ENCODE data around the gene MRPS30.
A peak's percentile ranks its signal among the peaks of the same experiment; 100 is the strongest.
"Not testable (repeated sequence)": the region's sequence is repeated elsewhere in the genome, so short reads cannot be mapped to it uniquely, and the experiment has no call there.

The MRPS30 gene

DNA sequence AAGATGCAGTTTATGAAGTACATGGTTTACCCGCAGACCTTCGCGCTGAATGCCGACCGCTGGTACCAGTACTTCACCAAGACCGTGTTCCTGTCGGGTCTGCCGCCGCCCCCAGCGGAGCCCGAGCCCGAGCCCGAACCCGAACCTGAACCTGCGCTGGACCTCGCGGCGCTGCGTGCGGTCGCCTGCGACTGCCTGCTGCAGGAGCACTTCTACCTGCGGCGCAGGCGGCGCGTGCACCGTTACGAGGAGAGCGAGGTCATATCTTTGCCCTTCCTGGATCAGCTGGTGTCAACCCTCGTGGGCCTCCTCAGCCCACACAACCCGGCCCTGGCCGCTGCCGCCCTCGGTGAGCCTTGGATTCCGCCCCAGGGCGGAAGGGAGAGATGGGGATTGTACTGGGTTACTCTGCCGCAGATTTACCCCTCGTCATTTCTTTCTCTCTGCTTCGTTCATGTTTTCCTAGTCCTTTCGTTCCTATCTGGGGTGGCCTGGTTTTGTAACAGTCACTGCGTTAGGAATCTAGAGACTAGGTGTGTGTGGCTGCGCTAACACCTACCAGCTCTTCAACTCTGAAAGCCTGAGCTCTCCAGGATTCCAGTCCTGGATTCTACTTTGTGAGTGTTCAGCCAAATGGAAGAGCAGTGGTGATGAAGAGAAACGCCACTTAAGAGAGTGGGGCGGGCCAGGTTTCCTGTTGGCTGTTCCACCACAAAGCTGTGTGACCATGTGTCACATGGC lies 638 bp downstream of the MRPS30 start:
- H3K4me3 ChIP-seq (ENCODE audit: low read depth, low read length) = peak overlapping the region; percentile 91
- no peaks in the 10 kb centered on the region for H3K9me3 ChIP-seq (ENCODE audit: severe bottlenecking)
- TF ChIP-seq, protein P1, sequence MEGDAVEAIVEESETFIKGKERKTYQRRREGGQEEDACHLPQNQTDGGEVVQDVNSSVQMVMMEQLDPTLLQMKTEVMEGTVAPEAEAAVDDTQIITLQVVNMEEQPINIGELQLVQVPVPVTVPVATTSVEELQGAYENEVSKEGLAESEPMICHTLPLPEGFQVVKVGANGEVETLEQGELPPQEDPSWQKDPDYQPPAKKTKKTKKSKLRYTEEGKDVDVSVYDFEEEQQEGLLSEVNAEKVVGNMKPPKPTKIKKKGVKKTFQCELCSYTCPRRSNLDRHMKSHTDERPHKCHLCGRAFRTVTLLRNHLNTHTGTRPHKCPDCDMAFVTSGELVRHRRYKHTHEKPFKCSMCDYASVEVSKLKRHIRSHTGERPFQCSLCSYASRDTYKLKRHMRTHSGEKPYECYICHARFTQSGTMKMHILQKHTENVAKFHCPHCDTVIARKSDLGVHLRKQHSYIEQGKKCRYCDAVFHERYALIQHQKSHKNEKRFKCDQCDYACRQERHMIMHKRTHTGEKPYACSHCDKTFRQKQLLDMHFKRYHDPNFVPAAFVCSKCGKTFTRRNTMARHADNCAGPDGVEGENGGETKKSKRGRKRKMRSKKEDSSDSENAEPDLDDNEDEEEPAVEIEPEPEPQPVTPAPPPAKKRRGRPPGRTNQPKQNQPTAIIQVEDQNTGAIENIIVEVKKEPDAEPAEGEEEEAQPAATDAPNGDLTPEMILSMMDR (IDR thresholded peaks at IDR 0.05; ENCODE audit: low read depth, low read length) = no peak
- no peaks in the 10 kb centered on the region for H3K27me3 ChIP-seq (ENCODE audit: insufficient read depth, low read depth, severe bottlenecking)
- peak overlapping the region; percentile 96 for H3K27ac ChIP-seq
- peaks cover 46% of the 10 kb centered on the region for H3K36me3 ChIP-seq
- peak; percentile 50 for DNase-seq

DNA sequence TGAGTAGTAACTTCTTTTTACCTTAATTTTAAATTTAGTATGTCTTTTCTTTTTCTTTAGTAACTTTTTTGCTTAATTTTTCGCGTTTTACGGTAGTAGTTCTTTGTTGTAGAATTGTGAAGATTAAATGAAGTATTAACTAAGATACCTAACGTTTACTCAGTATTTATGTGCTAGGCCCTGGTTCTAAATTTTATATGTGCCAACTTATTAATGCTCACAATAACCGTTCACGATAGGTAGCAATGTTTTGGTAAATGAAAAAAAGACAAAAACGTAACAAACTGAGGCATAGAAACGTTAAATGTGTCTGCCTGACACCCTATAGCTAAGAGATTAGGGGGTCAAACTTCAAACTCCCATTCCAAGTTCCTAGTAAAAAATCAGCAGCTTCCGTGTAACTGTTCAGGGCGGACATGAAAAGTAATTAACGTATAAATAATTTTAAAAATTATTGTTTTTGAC lies 1.2 kb downstream of the MRPS30 start:
- TF ChIP-seq, protein P1 (IDR thresholded peaks at IDR 0.05; ENCODE audit: low read depth, low read length) = no peak
- DNase-seq = no peak
- H3K4me3 ChIP-seq (ENCODE audit: low read depth, low read length) = peak overlapping the region; percentile 91
- H3K9me3 ChIP-seq (ENCODE audit: severe bottlenecking) = no peaks in the 10 kb centered on the region
- no peaks in the 10 kb centered on the region for H3K27me3 ChIP-seq (ENCODE audit: insufficient read depth, low read depth, severe bottlenecking)
- H3K27ac ChIP-seq = peak overlapping the region; percentile 96
- peaks cover 52% of the 10 kb centered on the region for H3K36me3 ChIP-seq

DNA sequence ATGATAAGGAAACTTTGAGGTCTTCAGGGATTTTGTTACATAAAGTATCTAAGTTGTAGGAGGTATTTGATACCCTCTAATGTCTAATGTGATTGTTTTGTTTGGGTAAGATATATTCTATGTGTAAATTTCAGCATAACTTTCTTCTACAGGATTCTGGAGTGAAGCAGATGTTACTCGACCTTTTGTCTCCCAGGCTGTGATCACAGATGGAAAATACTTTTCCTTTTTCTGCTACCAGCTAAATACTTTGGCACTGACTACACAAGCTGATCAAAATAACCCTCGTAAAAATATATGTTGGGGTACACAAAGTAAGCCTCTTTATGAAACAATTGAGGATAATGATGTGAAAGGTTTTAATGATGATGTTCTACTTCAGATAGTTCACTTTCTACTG lies 6.0 kb downstream of the MRPS30 start:
- Histone ChIP-seq H3K27me3 (ENCODE audit: insufficient read depth, low read depth, severe bottlenecking) (no peaks in the 10 kb centered on the region), H3K36me3 (peaks cover 94% of the 10 kb centered on the region), H3K4me3 (ENCODE audit: low read depth, low read length) (no peak overlapping the region), H3K27ac (no peak overlapping the region), H3K9me3 (ENCODE audit: severe bottlenecking) (no peaks in the 10 kb centered on the region)
- no peak for DNase-seq
- TF ChIP-seq, protein P1 (IDR thresholded peaks at IDR 0.05; ENCODE audit: low read depth, low read length) = no peak

DNA sequence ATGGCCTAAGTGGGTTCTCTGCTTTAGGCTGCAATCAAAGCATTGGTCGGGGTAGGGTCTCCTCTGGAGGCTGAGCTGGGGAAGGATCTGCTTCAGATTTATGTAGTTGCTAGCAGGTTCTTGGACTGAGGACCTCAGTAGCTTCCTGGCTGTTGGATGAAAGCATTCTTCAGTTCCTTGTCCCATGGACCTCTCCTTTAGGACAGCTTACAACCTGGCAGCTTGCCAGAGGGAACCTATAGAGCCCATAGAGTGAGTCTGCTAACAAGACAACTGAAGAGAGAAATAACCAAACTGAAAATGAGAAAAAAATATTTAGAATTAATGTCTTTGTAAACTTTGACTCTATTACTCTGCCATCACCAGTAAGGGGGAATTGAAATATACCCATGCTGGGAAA lies 12.4 kb downstream of the MRPS30 start:
- H3K9me3 ChIP-seq (ENCODE audit: severe bottlenecking) = no peaks in the 10 kb centered on the region
- no peak for DNase-seq
- H3K27ac ChIP-seq = no peak overlapping the region
- peaks cover 51% of the 10 kb centered on the region for H3K36me3 ChIP-seq
- no peak overlapping the region for H3K4me3 ChIP-seq (ENCODE audit: low read depth, low read length)
- H3K27me3 ChIP-seq (ENCODE audit: insufficient read depth, low read depth, severe bottlenecking) = no peaks in the 10 kb centered on the region
- TF ChIP-seq, protein P1 (IDR thresholded peaks at IDR 0.05; ENCODE audit: low read depth, low read length) = no peak

DNA sequence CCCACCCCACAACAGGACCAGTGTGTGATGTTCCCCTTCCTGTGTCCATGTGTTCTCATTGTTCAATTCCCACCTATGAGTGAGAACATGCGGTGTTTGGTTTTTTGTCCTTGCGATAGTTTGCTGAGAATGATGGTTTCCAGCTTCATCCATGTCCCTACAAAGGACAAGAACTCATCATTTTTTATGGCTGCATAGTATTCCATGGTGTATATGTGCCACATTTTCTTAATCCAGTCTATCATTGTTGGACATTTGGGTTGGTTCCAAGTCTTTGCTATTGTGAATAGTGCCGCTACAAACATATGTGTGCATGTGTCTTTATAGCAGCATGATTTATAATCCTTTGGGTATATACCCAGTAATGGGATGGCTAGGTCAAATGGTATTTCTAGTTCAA lies 15.9 kb downstream of the MRPS30 start:
- H3K4me3 ChIP-seq (ENCODE audit: low read depth, low read length); DNase-seq; H3K27me3 ChIP-seq (ENCODE audit: insufficient read depth, low read depth, severe bottlenecking); H3K9me3 ChIP-seq (ENCODE audit: severe bottlenecking); H3K27ac ChIP-seq: not testable (repeated sequence)
- H3K36me3 ChIP-seq = peaks cover 18% of the 10 kb centered on the region

DNA sequence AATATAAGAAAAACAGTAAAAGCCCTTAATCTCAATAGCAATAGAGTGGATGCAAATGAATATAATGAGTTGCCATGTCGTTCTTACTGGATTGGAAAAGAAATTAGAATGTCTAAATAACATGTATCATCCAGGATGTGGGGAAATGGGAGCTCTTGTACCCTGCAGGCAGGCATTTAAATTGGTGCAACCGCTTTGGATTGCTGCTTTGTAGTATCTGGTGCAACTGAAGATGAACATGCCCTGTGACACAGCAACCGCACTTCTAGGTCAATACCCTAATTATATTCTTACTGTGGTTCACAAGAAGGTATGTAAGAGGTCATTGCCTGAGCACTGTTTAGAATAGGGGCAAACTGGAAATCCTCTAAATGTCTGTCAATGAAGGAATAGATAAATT lies 18.9 kb downstream of the MRPS30 start:
- no peaks in the 10 kb centered on the region for H3K9me3 ChIP-seq (ENCODE audit: severe bottlenecking)
- no peak for DNase-seq
- H3K27me3 ChIP-seq (ENCODE audit: insufficient read depth, low read depth, severe bottlenecking) = no peaks in the 10 kb centered on the region
- TF ChIP-seq, protein P1 (IDR thresholded peaks at IDR 0.05; ENCODE audit: low read depth, low read length) = no peak
- H3K27ac ChIP-seq = no peak overlapping the region
- no peaks in the 10 kb centered on the region for H3K36me3 ChIP-seq
- no peak overlapping the region for H3K4me3 ChIP-seq (ENCODE audit: low read depth, low read length)

All from WERI-Rb-1 (cell line).